ENCODE data around the gene TBC1D22A. TPM values are rescaled to one million over a fixed set of nuclear protein-coding genes. Genes with fewer than 3 reads are reported as not detected.
A peak's percentile ranks its signal among the peaks of the same experiment; 100 is the strongest.

The TBC1D22A gene
- total and polyA plus RNA-seq, 11 donors = 9.4 to 30.7 (median 18.6) TPM

DNA sequence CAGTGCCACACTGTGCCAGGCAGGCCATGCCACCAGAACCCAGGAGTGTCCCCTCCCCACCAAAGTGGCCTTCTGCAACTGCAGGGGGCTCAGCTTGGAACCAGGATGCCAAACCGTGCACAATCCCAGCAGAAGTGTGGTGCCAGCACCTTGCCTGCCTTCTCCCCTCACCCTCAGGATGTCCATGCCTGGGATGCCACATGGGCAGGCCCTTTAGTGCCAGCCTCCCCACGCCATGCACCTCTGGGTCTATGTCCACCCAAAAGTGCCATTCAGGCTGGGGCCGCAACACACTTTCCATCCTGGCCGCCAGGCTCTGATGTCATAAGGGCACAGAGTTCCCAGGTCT is 8.7 kb upstream of the TBC1D22A start:
- ATAC-seq (no peak), DNase-seq (no peak)
- intact Hi-C loops (cut with DNase I) = loop anchor here in 2 of 10 donors (2.0 to 10.0 kb wide), 2 partner anchors 15 to 179 kb away; partner anchors contain the start of gene CERK (in 1 of the 2)
- Histone ChIP-seq H3K27me3 (no peaks in the 10 kb centered on the region), H3K9me3 (peaks cover 0 to 14% (median 7%) of the 10 kb centered on the region in 12 donors), H3K4me1 (peaks cover 9 to 69% (median 50%) of the 10 kb centered on the region in 12 donors), H3K27ac (peak overlapping the region; percentile 70 to 96 (median 92)), H3K36me3 (no peaks in the 10 kb centered on the region), H3K4me3 (peak overlapping the region in 3 of 12 donors; percentile 6 to 17 (median 7))
- 63 to 81% (median 72%) methylated on average over 4 of the region's 4 CpGs for WGBS, 4 donors
- TF ChIP-seq, protein P1, sequence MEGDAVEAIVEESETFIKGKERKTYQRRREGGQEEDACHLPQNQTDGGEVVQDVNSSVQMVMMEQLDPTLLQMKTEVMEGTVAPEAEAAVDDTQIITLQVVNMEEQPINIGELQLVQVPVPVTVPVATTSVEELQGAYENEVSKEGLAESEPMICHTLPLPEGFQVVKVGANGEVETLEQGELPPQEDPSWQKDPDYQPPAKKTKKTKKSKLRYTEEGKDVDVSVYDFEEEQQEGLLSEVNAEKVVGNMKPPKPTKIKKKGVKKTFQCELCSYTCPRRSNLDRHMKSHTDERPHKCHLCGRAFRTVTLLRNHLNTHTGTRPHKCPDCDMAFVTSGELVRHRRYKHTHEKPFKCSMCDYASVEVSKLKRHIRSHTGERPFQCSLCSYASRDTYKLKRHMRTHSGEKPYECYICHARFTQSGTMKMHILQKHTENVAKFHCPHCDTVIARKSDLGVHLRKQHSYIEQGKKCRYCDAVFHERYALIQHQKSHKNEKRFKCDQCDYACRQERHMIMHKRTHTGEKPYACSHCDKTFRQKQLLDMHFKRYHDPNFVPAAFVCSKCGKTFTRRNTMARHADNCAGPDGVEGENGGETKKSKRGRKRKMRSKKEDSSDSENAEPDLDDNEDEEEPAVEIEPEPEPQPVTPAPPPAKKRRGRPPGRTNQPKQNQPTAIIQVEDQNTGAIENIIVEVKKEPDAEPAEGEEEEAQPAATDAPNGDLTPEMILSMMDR (IDR thresholded peaks at IDR 0.05) = no peak
- no peak for TF ChIP-seq POLR2A (IDR thresholded peaks at IDR 0.05)

DNA sequence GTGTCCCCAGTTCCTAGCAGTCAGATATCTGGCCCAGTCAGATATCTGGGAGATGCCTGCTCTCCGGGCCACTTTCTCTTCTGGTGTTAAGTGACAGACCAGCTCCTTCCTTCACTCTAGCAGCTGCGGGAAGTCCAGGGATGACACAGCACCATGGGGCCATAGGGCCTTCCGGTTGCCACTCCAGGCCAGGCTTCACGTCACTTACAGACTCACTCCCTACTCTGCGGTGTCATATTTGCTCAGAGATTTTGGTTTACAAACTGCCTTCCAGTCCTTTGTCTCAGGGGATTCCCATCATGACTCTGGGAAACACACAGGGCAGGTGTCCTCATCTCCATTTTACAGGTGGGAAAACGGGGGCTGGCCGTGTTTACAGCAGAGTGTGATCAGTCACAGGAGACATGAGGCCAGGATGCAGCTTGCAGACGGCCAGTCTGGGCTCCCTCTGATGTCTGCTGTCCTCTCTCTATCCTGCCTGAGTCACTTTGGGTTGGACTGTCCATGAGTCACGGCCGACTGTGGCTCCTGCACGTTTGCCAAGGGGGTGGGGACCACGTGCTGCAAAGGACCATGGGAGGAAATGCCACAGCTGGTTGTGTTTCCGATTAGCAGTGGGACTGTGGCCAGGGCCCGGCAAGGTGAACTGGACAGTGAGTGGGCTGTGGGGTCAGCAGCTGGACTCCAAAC is 8.2 kb upstream of the TBC1D22A start:
- H3K36me3 ChIP-seq = no peaks in the 10 kb centered on the region
- H3K4me3 ChIP-seq = peak overlapping the region in 6 of 12 donors; percentile 6 to 31 (median 12)
- peak; percentile 93 to 99 (median 96) for DNase-seq
- peaks cover 0 to 14% (median 7%) of the 10 kb centered on the region in 12 donors for H3K9me3 ChIP-seq
- TF ChIP-seq, protein P1 (IDR thresholded peaks at IDR 0.05) = no peak
- TF ChIP-seq POLR2A (IDR thresholded peaks at IDR 0.05) = peak in 1 of 2 donors; percentile 73
- H3K27ac ChIP-seq = peak overlapping the region; percentile 70 to 96 (median 92)
- H3K27me3 ChIP-seq = no peaks in the 10 kb centered on the region
- peak; percentile 79 to 92 (median 92) for ATAC-seq
- intact Hi-C loops (cut with DNase I) = loop anchor here in 1 of 10 donors (10.0 kb wide), 1 partner anchor 179 kb away; no protein-coding TSS in a partner anchor
- 5 to 13% (median 9%) methylated on average over 10 to 14 of the region's 14 CpGs for WGBS, 4 donors
- peaks cover 9 to 73% (median 53%) of the 10 kb centered on the region in 12 donors for H3K4me1 ChIP-seq

DNA sequence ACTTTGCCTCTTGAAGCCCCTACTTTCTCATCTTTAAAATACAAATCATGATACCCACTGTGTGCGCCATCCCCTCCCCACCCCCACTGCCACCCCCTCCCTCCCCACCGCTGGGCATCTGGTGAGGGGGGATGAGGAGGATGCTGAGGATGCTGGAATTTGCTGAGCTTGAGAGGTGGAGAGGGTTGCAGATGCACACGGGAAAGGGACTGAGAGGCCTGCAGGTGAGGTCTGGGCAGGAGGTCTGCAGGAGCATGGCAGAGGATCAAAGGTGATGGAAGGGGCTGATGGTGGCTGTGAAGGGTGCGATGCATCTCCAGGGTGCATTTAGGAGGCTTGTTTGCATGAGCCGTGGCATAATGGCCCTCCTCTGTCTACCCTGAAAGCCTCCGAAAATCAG is 7.6 kb upstream of the TBC1D22A start:
- H3K27ac ChIP-seq = peak overlapping the region; percentile 70 to 96 (median 92)
- intact Hi-C loops (cut with DNase I) = loop anchor here in 1 of 10 donors (10.0 kb wide), 1 partner anchor 180 kb away; no protein-coding TSS in a partner anchor
- no peaks in the 10 kb centered on the region for H3K36me3 ChIP-seq
- H3K9me3 ChIP-seq = peaks cover 0 to 14% (median 7%) of the 10 kb centered on the region in 12 donors
- TF ChIP-seq POLR2A (IDR thresholded peaks at IDR 0.05) = no peak
- TF ChIP-seq, protein P1 (IDR thresholded peaks at IDR 0.05) = no peak
- WGBS, 4 donors = 72 to 80% (median 78%) methylated on average over 6 of the region's 6 CpGs
- no peaks in the 10 kb centered on the region for H3K27me3 ChIP-seq
- ATAC-seq = no peak
- peak in 1 of 5 donors; percentile 16 for DNase-seq
- H3K4me1 ChIP-seq = peaks cover 9 to 68% (median 50%) of the 10 kb centered on the region in 12 donors
- peak overlapping the region in 5 of 12 donors; percentile 6 to 31 (median 8) for H3K4me3 ChIP-seq

DNA sequence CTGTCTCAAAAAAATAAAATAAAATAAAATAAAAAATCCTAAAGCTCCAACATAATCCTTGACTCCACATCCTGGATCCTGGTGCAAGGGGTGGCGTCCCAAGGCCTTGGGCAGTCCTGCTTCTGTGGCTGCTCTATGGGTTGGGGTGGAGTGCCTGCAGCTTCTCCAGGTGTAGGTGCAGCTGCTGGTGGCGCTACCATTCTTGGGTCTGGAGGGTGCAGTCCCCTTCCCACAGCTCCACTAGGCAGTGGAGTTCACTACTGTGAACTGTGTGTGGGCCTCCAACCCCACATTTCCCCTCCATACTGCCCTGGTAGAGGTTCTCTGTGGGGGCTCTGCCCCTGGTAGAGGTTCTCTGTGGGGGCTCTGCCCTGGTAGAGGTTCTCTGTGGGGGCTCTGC is 6.9 kb upstream of the TBC1D22A start:
- DNase-seq (no peak), ATAC-seq (no peak)
- TF ChIP-seq, protein P1 (IDR thresholded peaks at IDR 0.05) = no peak
- WGBS, 4 donors = 95 to 100% (median 99%) methylated on average over 2 of the region's 2 CpGs
- intact Hi-C loops (cut with DNase I) = loop anchor here in 1 of 10 donors (10.0 kb wide), 1 partner anchor 181 kb away; no protein-coding TSS in a partner anchor
- Histone ChIP-seq H3K27me3 (no peaks in the 10 kb centered on the region), H3K9me3 (peaks cover 0 to 14% (median 7%) of the 10 kb centered on the region in 12 donors), H3K4me1 (peaks cover 9 to 61% (median 46%) of the 10 kb centered on the region in 12 donors), H3K4me3 (no peak overlapping the region), H3K36me3 (peaks cover 0 to 4% (median 0%) of the 10 kb centered on the region in 9 donors), H3K27ac (peak overlapping the region in 2 of 12 donors; percentile 88 to 96)

All from heart left ventricle (tissue), 16 donors.